Measurements from ENCODE around the gene DDX11. TPM values are rescaled to one million over a fixed set of nuclear protein-coding genes. Genes with fewer than 3 reads are reported as not detected.

Gene DDX11
- total RNA-seq, 1 donor from 2014 or later: 51.6 TPM

Other genes with a start within 250 kb of the DDX11 start
- gene TSPAN11, start 147.1 kb upstream of the DDX11 start, total RNA-seq: 0.29 and 1.3 TPM in 2 replicates

All from epithelial cell of proximal tubule (primary cell).